ENCODE measurements around the gene LRFN2. TPM values are rescaled to one million over a fixed set of nuclear protein-coding genes. Genes with fewer than 3 reads are reported as not detected.

The LRFN2 gene
- total RNA-seq, 4 donors from 2014 or later: 0.18 to 2.2 (median 0.34) TPM

DNA sequence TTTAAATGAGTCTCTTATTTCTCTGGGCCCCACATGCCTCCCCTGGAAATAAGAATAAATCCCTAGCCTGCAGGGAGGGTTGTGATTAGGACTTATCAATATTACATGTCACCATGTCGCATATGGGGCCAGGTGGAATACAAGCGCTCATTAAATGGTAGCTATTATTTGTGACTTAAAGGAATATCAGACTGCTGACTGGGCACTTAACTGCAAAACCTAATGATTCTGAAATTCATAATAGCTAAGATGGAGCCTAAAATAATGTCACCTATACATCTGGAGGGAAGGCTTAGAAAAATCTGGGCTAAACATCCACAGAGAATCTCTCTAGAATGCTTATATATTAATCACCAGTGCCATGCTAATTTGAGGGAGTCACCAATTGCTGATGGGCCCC is 106.5 kb downstream of the LRFN2 start:
- no peaks in the 10 kb centered on the region for H3K36me3 ChIP-seq
- intact Hi-C loops (cut with DNase I): no loop called here
- H3K27me3 ChIP-seq: peaks cover 0 to 31% (median 0%) of the 10 kb centered on the region in 4 donors
- WGBS, 2 donors: 100% methylated on average over 2 of the region's 2 CpGs
- H3K4me1 ChIP-seq: no peaks in the 10 kb centered on the region
- no peak overlapping the region for H3K27ac ChIP-seq
- DNase-seq: no peak
- no peak for TF ChIP-seq POLR2A (IDR thresholded peaks at IDR 0.05)
- TF ChIP-seq, protein P1, sequence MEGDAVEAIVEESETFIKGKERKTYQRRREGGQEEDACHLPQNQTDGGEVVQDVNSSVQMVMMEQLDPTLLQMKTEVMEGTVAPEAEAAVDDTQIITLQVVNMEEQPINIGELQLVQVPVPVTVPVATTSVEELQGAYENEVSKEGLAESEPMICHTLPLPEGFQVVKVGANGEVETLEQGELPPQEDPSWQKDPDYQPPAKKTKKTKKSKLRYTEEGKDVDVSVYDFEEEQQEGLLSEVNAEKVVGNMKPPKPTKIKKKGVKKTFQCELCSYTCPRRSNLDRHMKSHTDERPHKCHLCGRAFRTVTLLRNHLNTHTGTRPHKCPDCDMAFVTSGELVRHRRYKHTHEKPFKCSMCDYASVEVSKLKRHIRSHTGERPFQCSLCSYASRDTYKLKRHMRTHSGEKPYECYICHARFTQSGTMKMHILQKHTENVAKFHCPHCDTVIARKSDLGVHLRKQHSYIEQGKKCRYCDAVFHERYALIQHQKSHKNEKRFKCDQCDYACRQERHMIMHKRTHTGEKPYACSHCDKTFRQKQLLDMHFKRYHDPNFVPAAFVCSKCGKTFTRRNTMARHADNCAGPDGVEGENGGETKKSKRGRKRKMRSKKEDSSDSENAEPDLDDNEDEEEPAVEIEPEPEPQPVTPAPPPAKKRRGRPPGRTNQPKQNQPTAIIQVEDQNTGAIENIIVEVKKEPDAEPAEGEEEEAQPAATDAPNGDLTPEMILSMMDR (IDR thresholded peaks at IDR 0.05): no peak
- H3K4me3 ChIP-seq: no peak overlapping the region
- no peaks in the 10 kb centered on the region for H3K9me3 ChIP-seq

DNA sequence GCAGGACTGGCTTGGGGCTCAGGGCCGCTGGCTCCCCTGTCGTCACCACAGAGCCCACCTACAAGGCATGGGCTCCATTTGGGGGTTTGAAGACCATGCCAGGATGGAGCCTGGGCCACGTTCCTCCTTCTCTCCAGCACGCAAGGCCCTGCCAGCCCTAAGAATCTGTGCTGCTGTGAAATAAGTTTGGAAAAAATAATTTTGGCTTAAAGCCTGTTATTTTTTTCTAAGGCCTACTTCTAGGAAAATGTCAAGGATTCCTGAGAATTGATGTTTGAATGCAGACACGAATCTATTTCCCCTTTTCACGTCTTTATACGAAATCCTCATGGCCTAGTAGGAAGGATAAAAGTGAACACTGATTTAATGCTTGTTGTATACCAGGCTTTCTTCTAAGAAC is 107.5 kb downstream of the LRFN2 start:
- Histone ChIP-seq H3K27ac (no peak overlapping the region), H3K4me3 (no peak overlapping the region), H3K4me1 (no peaks in the 10 kb centered on the region), H3K36me3 (no peaks in the 10 kb centered on the region), H3K27me3 (peaks cover 0 to 27% (median 0%) of the 10 kb centered on the region in 4 donors), H3K9me3 (no peaks in the 10 kb centered on the region)
- intact Hi-C loops (cut with DNase I): no loop called here
- TF ChIP-seq POLR2A (IDR thresholded peaks at IDR 0.05): no peak
- TF ChIP-seq, protein P1 (IDR thresholded peaks at IDR 0.05): no peak
- no peak for DNase-seq
- 55 to 71% methylated on average over 4 to 7 of the region's 7 CpGs for WGBS, 2 donors

DNA sequence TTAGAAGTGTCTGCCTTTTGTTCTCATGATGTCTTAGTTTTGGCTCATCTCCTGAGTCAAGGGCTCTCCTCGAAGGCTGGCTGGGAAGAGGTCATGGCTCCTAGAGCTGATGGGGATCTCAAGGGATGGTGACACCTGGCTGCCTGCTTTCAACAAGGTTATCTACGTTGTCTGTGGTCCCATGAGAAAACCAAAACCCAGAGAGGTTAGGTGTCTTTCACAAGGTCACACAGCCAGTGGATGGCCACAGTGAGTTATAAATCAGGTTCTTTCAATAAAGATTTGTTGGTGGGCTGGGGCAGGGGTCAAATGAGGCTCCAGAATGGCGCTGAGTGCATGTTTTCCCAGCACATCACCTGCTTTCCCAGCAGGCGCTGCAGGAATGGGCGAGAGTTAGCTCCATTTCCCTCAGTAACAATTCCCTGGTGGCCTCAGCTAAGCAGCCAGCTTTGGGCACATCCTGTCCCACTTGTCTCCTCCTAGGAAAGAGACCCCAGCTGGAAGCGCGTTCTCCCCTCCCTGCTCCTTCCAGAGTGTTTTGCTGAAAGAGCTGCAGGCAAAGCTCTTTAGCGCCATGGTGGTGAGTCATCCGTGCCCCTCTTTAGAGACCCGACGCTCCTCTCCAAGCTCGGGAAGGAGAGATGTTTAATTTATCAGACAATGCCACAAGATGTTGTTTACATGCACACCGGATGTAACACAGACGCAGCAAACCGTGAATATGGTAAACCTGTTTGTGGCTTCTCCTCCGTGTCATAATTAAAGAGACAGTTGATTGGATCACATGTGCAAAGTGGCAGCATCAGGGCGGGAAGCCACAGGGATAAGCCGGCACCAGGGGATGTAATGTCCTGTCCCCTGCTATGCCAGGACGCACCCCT is 109.7 kb downstream of the LRFN2 start:
- intact Hi-C loops (cut with DNase I): no loop called here
- H3K27ac ChIP-seq: no peak overlapping the region
- DNase-seq: no peak
- no peak for TF ChIP-seq POLR2A (IDR thresholded peaks at IDR 0.05)
- TF ChIP-seq, protein P1 (IDR thresholded peaks at IDR 0.05): no peak
- peaks cover 0 to 33% (median 0%) of the 10 kb centered on the region in 4 donors for H3K27me3 ChIP-seq
- no peak overlapping the region for H3K4me3 ChIP-seq
- H3K36me3 ChIP-seq: no peaks in the 10 kb centered on the region
- no peaks in the 10 kb centered on the region for H3K9me3 ChIP-seq
- 32 to 41% methylated on average over 13 to 15 of the region's 19 CpGs for WGBS, 2 donors
- no peaks in the 10 kb centered on the region for H3K4me1 ChIP-seq

DNA sequence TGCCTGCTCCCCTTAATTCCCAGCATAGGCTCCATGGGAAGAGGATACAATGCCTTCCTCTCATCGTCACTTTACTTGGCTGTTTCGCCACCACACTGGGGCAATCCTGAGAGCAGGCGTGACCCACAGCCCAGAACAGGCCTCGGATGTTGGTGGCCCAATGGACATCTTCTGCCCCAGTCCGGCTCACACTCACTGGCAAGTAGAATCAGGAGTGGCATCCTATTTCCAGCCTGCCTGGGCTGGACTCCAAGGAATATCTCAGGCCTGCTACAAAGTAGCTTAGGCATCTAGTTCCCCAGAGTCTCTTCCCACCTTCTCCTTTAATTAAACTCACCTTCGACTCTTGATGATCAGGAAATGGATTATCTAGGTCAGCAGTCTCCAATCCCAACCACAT is 110.5 kb downstream of the LRFN2 start:
- no peak for TF ChIP-seq POLR2A (IDR thresholded peaks at IDR 0.05)
- TF ChIP-seq, protein P1 (IDR thresholded peaks at IDR 0.05): no peak
- H3K36me3 ChIP-seq: no peaks in the 10 kb centered on the region
- DNase-seq: no peak
- intact Hi-C loops (cut with DNase I): no loop called here
- no peaks in the 10 kb centered on the region for H3K9me3 ChIP-seq
- 87 to 100% methylated on average over 1 to 6 of the region's 6 CpGs for WGBS, 2 donors
- no peak overlapping the region for H3K27ac ChIP-seq
- H3K27me3 ChIP-seq: peaks cover 0 to 41% (median 0%) of the 10 kb centered on the region in 4 donors
- no peak overlapping the region for H3K4me3 ChIP-seq
- H3K4me1 ChIP-seq: no peaks in the 10 kb centered on the region

DNA sequence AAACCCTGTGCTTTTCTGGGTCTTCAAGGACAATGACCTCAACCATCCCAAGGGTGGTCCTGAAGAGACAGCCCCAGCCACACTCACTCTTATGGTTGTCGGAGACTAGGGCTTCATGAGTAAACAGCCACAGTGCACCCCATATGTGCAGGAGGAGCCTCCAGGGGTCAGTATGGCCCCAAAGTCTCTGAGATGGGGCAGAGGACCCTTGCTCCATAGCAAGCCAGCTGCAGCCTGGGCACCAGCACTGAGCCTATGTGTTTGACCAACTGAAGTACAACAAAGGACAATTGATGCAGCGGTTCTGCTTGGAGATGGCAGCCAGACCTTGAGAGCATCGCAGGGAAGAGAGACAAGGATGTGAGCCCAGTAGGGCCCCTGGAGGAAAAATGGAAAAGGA is 112.2 kb downstream of the LRFN2 start:
- 92 to 93% methylated on average over 3 of the region's 3 CpGs for WGBS, 2 donors
- peaks cover 0 to 58% (median 0%) of the 10 kb centered on the region in 4 donors for H3K27me3 ChIP-seq
- no peak for TF ChIP-seq POLR2A (IDR thresholded peaks at IDR 0.05)
- TF ChIP-seq, protein P1 (IDR thresholded peaks at IDR 0.05): no peak

More for the DNA sequence above, 112.2 kb downstream of the LRFN2 start:
- DNase-seq: no peak
- Histone ChIP-seq H3K9me3 (no peaks in the 10 kb centered on the region), H3K36me3 (no peaks in the 10 kb centered on the region), H3K4me3 (no peak overlapping the region), H3K27ac (no peak overlapping the region), H3K4me1 (no peaks in the 10 kb centered on the region)
- intact Hi-C loops (cut with DNase I): no loop called here
